ENCODE data around the gene GRB10.

GRB10 gene

GRCh38 chr7:50771120-50772002 is 11.3 kb downstream of the GRB10 start:
- TF ChIP-seq, protein P1, sequence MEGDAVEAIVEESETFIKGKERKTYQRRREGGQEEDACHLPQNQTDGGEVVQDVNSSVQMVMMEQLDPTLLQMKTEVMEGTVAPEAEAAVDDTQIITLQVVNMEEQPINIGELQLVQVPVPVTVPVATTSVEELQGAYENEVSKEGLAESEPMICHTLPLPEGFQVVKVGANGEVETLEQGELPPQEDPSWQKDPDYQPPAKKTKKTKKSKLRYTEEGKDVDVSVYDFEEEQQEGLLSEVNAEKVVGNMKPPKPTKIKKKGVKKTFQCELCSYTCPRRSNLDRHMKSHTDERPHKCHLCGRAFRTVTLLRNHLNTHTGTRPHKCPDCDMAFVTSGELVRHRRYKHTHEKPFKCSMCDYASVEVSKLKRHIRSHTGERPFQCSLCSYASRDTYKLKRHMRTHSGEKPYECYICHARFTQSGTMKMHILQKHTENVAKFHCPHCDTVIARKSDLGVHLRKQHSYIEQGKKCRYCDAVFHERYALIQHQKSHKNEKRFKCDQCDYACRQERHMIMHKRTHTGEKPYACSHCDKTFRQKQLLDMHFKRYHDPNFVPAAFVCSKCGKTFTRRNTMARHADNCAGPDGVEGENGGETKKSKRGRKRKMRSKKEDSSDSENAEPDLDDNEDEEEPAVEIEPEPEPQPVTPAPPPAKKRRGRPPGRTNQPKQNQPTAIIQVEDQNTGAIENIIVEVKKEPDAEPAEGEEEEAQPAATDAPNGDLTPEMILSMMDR (IDR thresholded peaks at IDR 0.05; ENCODE audit: borderline replicate concordance, insufficient read depth, low read depth, low read length), result no peak

DNA sequence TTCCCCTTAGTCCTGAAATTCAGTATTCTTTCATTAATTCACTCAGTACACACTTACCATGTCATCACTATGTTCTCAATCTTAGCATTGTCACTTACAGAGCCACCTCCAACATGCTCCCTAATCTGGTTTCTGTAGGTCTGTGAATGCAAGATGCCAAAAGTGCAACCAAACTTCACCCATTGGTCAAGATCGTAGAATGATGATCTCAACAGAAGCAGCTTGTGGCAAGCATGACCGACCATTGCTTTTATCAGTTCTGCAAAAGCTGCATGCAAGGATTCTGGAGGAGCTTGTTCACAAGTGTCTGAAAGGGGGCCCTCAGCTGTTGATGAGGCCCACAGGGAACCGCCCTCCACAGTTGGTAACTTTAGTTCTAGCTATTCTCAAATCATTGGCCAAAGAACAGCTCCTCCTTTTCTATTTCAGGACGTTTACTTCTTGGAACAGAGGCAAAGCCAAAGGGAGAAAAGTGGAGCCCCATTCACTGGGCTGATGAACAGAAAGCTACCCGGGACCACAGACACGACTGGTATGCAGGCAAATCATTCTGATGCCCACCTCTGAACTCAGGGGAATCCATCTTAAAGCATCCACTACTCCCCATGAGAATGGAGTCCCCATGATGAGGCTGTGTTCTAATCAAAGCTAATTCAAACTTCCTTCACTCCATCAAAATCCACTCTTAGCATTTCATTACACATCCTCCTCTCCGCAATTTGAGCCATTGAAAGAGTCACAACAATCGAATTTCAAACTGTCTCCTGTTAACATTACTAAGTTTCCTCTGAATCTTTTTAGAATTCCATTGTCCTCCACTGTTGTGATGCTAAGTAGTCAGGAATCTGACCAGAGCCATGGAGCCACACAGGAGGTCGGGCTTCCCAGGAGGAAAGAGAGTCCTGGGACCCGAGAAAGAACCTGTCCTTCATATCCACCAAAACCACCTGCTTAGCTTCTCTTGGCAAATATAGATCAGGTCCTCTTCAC is 13.9 kb downstream of the GRB10 start:
- no peak overlapping the region for H3K4me3 ChIP-seq (ENCODE audit: low read depth, low read length)
- TF ChIP-seq, protein P1 (IDR thresholded peaks at IDR 0.05; ENCODE audit: borderline replicate concordance, insufficient read depth, low read depth, low read length), result no peak

More at GRCh38 chr7:50771120-50772002, 11.3 kb downstream of the GRB10 start:
- no peak overlapping the region for H3K4me3 ChIP-seq (ENCODE audit: low read depth, low read length)

DNA sequence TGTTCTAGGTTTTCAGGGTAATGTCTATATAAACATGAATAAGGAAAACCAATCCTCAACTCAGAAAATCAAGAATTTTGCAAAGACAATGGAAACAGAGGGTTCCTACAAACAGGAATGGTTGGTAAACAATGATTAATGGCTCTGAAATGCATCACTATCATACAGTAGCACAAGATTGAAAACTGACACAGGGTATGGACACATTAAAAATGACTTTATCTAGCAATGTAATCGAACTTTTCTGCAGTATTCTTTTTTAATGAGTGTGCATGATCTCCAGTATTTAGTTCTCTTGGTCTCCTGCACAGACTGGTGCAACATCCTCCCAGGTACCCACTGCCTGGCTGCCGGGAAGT is 15.9 kb downstream of the GRB10 start:
- TF ChIP-seq, protein P1 (IDR thresholded peaks at IDR 0.05; ENCODE audit: borderline replicate concordance, insufficient read depth, low read depth, low read length), result no peak

DNA sequence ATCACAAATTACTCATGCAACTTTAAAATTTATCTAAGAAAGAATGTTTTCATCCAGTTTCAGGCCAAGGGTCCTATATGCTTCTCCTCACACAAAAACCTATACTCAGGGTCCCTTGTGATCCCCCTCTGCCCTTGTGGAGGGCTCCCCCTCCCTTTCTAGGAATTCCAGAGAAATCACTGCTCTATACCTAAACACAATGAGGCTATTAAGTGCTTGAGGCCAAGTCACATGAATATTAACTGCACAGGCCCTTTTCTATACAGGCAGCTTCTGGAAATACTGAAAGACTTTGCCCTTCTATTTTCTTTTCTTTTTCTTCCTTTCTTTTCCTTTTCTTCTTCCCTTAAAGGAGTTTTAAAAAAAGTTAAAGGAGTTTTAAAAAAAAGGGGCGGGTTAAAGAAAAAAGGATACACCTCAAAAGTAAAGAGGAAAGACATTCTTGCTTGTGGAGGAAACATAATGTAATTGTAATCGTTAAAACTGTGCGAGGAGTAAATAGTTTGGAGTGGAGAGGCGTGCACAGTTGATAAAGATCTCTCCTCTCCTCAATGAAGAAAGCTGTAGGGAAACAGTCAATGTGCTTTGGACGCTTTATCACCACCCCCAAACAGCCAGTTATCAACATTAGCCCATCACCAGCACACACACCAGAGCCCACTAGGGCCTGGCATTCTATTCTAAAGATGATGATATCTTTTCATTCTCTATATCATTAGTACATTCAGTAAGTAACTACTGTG is 16.4 kb downstream of the GRB10 start:
- TF ChIP-seq, protein P1 (IDR thresholded peaks at IDR 0.05; ENCODE audit: borderline replicate concordance, insufficient read depth, low read depth, low read length), result no peak
- no peak overlapping the region for H3K4me3 ChIP-seq (ENCODE audit: low read depth, low read length)

More for the DNA sequence above, 15.9 kb downstream of the GRB10 start:
- no peak overlapping the region for H3K4me3 ChIP-seq (ENCODE audit: low read depth, low read length)

DNA sequence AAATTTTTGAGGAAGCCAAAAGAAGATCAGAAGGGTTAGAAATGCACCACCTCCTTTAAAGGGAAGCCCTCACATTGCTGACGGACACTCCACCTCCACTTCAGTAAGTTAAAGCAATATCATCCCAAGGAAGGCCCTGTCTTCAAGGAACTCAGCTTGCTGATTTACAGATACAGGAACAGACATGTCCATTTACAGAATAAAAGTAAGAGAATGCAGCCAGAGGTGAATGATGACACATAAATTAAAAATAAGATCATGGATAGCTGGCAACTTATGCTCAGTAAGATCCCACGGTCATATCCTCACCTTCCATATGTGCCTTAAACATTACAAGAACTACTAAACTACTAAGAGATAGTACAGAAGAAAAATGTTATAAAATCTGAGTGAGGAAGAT is 20.4 kb downstream of the GRB10 start:
- no peak overlapping the region for H3K4me3 ChIP-seq (ENCODE audit: low read depth, low read length)
- TF ChIP-seq, protein P1 (IDR thresholded peaks at IDR 0.05; ENCODE audit: borderline replicate concordance, insufficient read depth, low read depth, low read length), result no peak

GRCh38 chr7:50761713-50762112 is 21.0 kb downstream of the GRB10 start:
- no peak overlapping the region for H3K4me3 ChIP-seq (ENCODE audit: low read depth, low read length)
- TF ChIP-seq, protein P1 (IDR thresholded peaks at IDR 0.05; ENCODE audit: borderline replicate concordance, insufficient read depth, low read depth, low read length), result no peak
